ENCODE measurements around the gene DESI1. TPM values are rescaled to one million over a fixed set of nuclear protein-coding genes. Genes with fewer than 3 reads are reported as not detected.
A peak's percentile ranks its signal among the peaks of the same experiment; 100 is the strongest.

The DESI1 gene
- total RNA-seq, 1 experiment from 2014 or later: 30.2 TPM

- Mint-ChIP-seq H3K27me3 (ENCODE audit: low read depth) (no peaks in the 10 kb centered on the region), H3K4me1 (peaks cover 17 to 19% of the 10 kb centered on the region in 2 experiments)
- no peak within 1 kb of the TSS for H2AFZ ChIP-seq (ENCODE audit: low read length)
These were observed 462 bp upstream of the DESI1 start, which contains the start of gene XRCC6 for GRCh38 chr22:41621099-41621910. TSS of gene XRCC6 (plus strand) at chr22:41621295. CDS start at chr22:41622005, 710 bp downstream.

More at GRCh38 chr22:41621099-41621910, 462 bp upstream of the DESI1 start, which contains the start of gene XRCC6:
- Histone ChIP-seq H2BK15ac (ENCODE audit: low read depth, low read length) (no peak within 1 kb of the TSS), H4K20me1 (ENCODE audit: control insufficient read depth, insufficient read depth, insufficient read length) (no peaks in the 10 kb centered on the region), H3T11ph (ENCODE audit: low read length) (no peak within 1 kb of the TSS), H3K23me2 (ENCODE audit: insufficient read length, low read depth, low read length, poor library complexity, severe bottlenecking) (peaks cover 14% of the 10 kb centered on the region), H3K9ac (ENCODE audit: extremely low read depth, insufficient read length, low read length) (peak within 1 kb of the TSS; percentile 98), H2BK120ac (ENCODE audit: low read depth, low read length, poor library complexity, severe bottlenecking) (no peak within 1 kb of the TSS), H3K9me3 (ENCODE audit: control insufficient read depth, low read depth, low read length) (no peaks in the 10 kb centered on the region), H3K27ac (ENCODE audit: insufficient read length, low read depth, low read length) (peak within 1 kb of the TSS; percentile 84), H3K56ac (ENCODE audit: insufficient read length, low read depth, low read length) (peak within 1 kb of the TSS; percentile 18), H3K4me1 (ENCODE audit: insufficient read depth, low read length) (no peaks in the 10 kb centered on the region), H2BK5ac (ENCODE audit: insufficient read length, low read length) (peak within 1 kb of the TSS; percentile 88), H3K4ac (ENCODE audit: low read depth, low read length) (no peak within 1 kb of the TSS; the same call in 1 of the 2 replicates), H3K4me2 (ENCODE audit: insufficient read depth, insufficient read length, low read length) (peak within 1 kb of the TSS; percentile 87), H2BK20ac (ENCODE audit: low read depth, low read length, poor library complexity, severe bottlenecking) (no peak within 1 kb of the TSS), H3K14ac (ENCODE audit: insufficient read depth, low read length) (peak within 1 kb of the TSS; percentile 97), H3K18ac (ENCODE audit: insufficient read length, low read depth, low read length) (peak within 1 kb of the TSS; percentile 99), H3K23ac (ENCODE audit: insufficient read length, low read depth, low read length) (no peak within 1 kb of the TSS), H2BK12ac (ENCODE audit: insufficient read length, low read depth, low read length) (peak within 1 kb of the TSS; percentile 39), H3K27me3 (ENCODE audit: insufficient read depth, low read length) (no peaks in the 10 kb centered on the region), H4K8ac (replicated peaks; ENCODE audit: insufficient read length, low read depth, low read length) (no peak within 1 kb of the TSS), H2AK5ac (ENCODE audit: insufficient read length, low read length) (no peak within 1 kb of the TSS), H3K79me1 (ENCODE audit: insufficient read depth, low read depth, low read length, poor library complexity, severe bottlenecking) (no peaks in the 10 kb centered on the region), H3K79me2 (ENCODE audit: insufficient read depth, low read length) (peaks cover 8% of the 10 kb centered on the region; the same call in 1 of the 2 replicates), H4K91ac (ENCODE audit: insufficient read length, low read depth, low read length) (peak within 1 kb of the TSS; percentile 38), H4K5ac (ENCODE audit: insufficient read length, low read depth, low read length) (peak within 1 kb of the TSS; percentile 97)
- Mint-ChIP-seq H3K27ac (peak within 1 kb of the TSS; percentile 99 to 100 (median 99)), H3K9me3 (no peaks in the 10 kb centered on the region; a peak in 2 of 5 replicates), H3K4me3 (peak within 1 kb of the TSS; percentile 95), H3K36me3 (ENCODE audit: insufficient read depth in 1 of 3, low read depth in 3 of 3) (peaks cover 29 to 38% (median 38%) of the 10 kb centered on the region in 3 experiments)
- DNase-seq: peak; percentile 100
- no peak for TF ChIP-seq CTCF (conservative IDR thresholded peaks at IDR 0.05)
- WGBS (ENCODE audit: extremely low coverage, insufficient read length, low lambda C conversion rate): no CpG with 5 or more reads among the region's 70 CpGs

Measured in H9 (cell line).